Hematopoietic multipotent progenitor cell treated with erythropoietin and hydrocortisone succinate and interleukin-3 and kit ligand, for 6 days (in vitro differentiated cells): Measurements from ENCODE around the gene TRIM47.
"Not testable (repeated sequence)": the region's sequence is repeated elsewhere in the genome, so short reads cannot be mapped to it uniquely, and the experiment has no call there.

ENCODE experiments used
- DNase-seq: peaks from one replicate; pipeline ENCODE4 v3.0.0-alpha.2; 2015

The TRIM47 gene

DNA sequence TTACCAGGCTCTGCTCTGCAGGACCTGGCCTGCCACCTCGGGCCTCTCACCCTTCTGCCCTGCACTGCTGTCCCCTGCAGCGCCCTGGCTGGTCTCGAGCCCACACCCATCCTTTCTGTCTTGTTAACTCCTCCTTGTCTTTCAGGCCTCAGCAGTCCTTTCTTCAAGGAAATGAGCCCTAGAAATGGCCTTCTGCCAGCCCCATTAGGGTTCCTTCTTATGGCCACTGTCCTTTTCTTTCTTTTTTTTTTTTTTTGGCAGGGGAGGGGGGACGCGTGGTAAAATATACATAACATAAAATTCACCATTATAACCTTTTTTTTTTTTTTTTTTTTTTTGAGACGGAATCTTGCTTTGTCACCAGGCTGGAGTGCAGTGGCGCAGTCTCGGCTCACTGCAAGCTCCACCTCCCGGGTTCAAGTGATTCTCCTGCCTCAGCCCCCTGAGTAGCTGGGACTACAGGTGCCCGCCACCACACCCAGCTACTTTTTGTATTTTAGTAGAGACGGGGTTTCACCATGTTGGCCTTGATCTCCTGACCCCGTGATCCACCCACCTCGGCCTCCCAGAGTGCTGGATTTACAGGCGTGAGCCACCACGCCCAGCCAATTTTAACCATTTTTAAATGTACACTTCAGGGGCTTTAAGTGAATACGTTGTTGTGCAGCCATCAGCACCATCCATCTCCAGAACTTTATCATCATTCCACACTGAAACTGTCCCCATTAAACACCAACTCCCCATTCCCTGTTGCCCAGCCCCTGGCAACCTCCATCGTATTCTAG is 12.8 kb downstream of the TRIM47 start:
- not testable (repeated sequence) for DNase-seq

DNA sequence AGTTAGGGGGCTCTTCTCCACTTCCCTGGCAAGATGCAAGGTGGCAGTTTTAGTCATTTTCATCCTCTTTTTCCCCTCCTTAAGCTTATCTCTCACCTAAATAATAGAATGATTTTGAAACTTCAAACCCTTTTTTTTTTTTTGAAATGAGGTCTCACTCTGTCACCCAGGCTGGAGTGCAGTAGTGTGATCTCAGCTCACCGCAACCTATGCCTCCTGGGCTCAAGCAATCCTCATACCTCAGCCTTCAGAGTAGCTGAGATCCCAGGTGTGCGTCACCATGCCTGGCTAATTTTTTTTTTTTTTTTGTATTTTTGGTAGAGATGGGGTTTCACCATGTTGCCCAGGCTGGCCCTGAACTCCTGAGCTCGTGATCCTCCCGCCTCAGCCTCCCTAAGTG is 13.5 kb downstream of the TRIM47 start:
- not testable (repeated sequence) for DNase-seq

GRCh38 chr17:75864448-75864871 is 13.9 kb downstream of the TRIM47 start:
- DNase-seq: peak; percentile 72

DNA sequence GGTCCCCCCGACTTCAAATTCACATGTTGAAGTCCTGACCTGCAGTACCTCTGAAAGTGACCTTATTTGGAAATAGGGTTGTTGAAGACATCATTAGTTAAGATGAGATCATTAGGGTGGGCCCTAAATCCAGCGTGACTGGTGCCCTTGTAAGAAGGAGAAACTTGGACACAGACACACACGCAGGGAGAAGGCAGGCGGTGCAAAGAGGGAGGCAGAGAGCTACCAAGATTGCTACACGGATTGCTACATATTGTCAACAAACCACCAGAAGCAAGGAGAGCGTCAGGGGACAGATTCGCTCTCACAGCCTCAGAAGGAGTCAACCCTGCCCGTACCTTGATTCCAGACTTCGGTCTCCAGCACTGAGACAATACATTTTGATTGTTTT is 16.5 kb downstream of the TRIM47 start:
- DNase-seq: no peak

- not testable (repeated sequence) for DNase-seq
These were observed 19.0 kb downstream of the TRIM47 start for GRCh38 chr17:75859358-75859757.

DNA sequence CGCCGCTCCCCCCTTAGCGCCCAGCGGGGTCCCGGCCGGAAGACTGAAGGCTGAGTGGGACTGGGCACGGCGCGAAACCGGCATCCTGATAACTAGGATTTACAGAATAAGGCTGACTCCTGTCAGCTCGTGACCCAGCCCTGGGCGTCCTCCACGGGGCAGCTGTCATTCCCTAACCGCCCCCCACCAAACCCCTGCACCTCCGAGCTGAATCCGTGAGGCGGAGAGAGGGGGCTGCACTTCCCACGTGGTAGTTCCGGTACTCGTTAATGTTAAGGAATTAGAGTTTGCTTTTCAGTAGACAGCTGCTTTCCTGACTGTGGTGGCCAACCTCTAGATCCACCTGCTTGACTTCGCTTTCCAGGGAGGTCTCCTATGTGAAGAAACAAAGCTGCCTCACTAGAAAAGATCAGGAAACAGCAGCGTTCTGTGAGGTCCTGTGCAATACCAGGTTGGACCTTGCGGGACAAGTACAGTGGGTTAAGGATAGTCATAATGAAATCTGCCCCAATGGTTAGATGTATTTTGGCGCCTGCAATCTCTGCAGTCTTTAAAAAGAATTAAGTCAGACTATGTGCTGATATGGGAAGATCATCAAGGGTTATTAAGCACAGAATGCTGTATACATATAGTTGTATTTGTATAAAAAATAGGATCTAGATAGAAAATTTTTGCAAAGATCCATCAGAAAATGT is 22.2 kb downstream of the TRIM47 start:
- DNase-seq: peak; percentile 55

GRCh38 chr17:75855310-75856061 is 22.9 kb downstream of the TRIM47 start, which contains the start of gene WBP2:
Gene WBP2 (minus strand): TSS chr17:75855335. CDS start chr17:75855297, 38 bp downstream.
- peak; percentile 100 for DNase-seq

DNA sequence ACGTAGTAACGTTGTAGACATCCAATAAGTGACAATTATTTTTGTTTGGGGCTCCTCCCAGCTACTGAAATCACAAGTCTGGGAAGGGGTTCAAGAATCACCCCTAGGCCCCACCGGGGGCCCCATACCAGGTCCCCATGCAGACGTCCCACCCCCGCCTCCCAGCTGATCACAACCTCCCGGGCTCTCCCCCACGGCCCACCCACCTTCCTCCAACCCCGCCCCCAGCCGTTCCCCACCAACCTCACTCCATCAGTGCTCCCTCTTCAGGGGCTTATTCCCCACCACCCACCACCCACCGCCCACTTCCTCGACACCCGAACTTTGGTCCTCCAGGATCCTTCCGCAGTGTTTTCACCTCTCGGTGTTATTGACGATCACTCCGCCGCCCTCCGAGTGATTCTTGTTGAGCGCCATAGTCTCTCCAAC is 23.5 kb downstream of the TRIM47 start:
- DNase-seq: no peak

- no peak for DNase-seq
These were observed 24.2 kb downstream of the TRIM47 start for GRCh38 chr17:75854101-75854748.

DNA sequence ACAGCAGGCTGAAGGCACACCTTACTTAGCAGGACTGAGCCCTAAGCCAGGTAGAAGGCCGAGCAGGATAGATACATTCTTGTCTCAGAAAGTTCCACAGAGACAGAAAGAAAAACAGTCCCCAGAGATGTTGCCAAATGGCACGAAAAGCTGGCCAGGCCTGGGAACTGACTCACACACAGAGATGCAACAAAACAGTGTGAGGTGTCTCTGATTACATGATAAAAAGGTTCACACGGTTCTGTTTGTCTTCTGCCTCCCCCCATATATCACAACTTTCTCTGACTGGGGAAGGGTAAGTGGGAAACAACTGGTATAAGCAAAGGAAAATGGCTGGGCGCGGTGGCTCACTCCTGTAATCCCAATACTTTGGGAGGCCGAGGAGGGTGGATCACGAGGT is 24.9 kb downstream of the TRIM47 start:
- no peak for DNase-seq

GRCh38 chr17:75851693-75851991 is 26.7 kb downstream of the TRIM47 start:
- DNase-seq: not testable (repeated sequence)

GRCh38 chr17:75850928-75851692 is 27.3 kb downstream of the TRIM47 start:
- DNase-seq: no peak

DNA sequence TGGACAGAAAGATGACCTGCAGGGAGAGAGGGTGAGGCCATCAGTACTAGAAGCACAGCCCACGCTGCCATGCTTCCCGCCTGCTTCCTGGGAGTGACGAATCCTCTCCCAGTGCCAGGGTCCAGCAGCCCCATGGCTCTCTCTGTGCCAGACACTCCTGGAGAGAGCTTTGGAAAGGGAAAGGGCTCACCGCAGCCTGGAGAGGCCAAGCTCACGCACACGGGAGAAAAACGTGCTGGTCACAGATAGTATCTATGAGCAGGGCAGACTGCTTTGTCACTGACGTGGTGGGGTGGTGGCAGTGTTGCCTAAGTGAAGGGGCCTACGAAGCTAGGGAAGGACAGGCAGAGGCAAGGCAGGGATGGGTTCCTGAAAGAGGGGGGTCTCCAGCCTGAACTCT is 28.7 kb downstream of the TRIM47 start:
- peak; percentile 77 for DNase-seq

- peak; percentile 74 for DNase-seq
These were observed 29.1 kb downstream of the TRIM47 start for GRCh38 chr17:75849279-75849646.

- DNase-seq: peak; percentile 84
These were observed 29.7 kb downstream of the TRIM47 start for GRCh38 chr17:75848523-75849278.

DNA sequence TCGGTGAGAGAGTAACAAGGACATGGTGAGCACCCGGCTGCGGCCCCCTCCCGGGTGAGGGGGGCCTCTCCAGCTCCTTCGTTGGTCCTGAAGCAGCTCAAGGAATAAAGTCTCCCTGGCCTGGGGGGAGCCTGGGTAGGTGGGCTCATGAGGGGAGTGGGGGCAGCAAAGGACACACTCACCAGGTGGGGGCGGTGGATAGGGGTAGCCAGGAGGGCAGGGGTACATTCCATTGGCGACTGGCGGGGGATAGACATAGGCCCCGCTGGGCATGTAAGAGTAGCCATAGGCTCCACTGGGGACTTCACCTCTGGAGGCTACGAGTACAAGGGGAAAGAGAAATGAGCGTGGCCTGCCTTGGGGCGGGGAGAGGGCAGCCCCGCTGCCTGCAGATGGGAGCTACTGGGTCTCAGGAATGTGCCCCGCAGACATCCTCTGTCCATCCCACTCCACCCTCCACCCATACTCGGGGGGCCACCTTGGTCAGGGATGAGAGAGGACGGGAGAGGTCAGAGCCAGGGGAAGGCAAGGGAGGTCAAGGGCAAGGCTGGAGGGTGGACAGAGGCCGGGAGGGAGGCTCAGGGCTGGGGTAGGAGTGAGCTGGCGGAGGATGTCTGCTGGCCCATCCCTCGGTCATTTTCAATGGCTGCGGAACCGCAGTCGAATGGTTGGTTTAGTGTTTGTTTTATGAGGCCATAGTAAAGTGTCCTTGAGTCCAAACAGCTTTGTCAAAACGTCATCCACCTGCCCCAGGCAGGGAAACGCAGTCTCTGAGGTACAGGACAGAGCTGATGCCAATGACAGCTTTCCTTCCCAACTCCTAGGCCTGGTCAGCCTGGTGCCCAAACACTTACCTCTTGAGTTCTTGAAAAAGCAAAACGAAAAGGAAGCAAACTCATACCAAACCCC is 30.5 kb downstream of the TRIM47 start:
- no peak for DNase-seq

DNA sequence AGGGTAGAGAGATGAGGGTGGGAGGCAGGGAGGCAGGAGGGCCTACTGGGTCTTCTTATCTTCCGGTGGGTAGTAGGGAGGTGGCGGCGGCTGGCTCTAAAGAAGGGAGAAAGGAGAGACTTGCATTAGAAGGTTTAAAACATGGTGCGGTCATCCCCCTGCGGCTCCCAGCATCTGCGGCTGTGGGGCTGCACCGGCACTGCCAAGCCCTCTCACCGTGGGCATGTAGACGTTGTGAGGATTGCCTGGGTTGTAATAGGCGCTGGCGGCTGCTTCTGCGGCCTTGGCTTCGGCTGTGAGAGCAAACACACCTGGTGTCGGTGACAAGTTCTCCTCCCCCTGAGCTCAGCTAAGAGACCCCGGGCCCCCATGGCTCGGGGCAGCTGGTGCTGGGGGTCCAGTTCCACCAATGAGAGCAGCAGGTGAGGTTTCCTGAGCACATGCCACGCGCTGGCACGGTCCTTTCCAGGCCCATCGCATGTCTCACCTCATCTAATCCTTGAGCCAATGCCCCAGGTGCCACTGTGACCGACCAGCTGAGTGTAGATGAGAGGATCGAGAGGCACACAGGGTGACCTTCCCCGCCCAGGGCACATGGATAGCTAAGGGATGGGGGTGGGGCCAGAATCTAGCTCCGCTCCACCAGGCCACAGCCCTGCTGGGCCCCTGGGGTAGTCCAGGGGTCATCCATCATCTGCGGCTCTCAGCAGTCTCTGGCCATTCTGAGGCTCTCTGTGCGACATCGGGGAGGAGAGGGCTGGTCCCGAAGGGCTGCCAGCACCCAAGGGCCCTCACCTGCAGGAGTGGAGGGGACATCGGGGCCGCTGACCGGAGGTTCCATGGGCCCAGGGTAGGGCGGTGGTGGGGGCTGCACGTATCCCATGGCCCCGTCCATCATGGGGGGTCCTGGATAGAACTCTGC is 31.4 kb downstream of the TRIM47 start:
- no peak for DNase-seq

DNA sequence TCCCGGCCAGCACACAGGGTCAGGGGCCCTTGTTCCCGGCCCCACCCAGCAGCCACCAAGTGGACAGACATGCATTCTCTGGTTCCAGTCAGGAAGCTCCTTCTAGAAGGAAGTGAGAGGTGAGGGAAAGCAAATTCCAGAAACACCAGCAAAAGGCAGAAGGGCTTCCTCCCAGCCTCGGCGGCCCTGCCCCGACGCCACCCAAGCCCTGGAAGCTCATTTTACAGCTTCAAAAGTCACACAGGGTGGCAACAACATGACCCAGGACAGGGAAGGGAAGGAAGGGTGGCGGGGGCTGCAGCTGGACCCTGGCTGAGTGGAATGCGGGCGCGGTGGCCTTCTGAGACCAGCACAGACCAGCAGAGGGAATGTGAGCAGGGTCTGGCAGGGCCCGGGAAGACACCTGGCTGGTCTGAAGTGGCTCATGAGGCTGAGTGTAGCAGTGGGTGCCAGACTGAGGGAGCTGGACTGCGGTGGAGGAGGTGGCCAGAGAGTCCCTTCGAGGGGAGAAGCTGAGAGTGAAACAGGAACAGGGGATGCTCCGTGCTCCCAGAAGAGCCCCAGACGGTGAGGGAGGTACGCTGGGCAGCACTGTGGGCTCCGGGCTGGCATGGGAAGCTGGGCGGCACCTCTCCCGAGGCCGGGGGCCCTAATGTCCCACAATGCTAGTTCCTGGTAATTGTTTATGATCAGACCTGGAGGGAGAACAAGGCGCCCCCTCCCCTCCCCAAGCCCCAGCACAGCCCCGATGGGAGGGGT is 32.3 kb downstream of the TRIM47 start:
- no peak for DNase-seq
